ENCODE results near the gene C6orf136. TPM values are rescaled to one million over a fixed set of nuclear protein-coding genes. Genes with fewer than 3 reads are reported as not detected.
A peak's percentile ranks its signal among the peaks of the same experiment; 100 is the strongest.

The C6orf136 gene
- total and polyA plus RNA-seq, 2 donors from 2014 or later: 27.4 to 45.6 TPM

DNA sequence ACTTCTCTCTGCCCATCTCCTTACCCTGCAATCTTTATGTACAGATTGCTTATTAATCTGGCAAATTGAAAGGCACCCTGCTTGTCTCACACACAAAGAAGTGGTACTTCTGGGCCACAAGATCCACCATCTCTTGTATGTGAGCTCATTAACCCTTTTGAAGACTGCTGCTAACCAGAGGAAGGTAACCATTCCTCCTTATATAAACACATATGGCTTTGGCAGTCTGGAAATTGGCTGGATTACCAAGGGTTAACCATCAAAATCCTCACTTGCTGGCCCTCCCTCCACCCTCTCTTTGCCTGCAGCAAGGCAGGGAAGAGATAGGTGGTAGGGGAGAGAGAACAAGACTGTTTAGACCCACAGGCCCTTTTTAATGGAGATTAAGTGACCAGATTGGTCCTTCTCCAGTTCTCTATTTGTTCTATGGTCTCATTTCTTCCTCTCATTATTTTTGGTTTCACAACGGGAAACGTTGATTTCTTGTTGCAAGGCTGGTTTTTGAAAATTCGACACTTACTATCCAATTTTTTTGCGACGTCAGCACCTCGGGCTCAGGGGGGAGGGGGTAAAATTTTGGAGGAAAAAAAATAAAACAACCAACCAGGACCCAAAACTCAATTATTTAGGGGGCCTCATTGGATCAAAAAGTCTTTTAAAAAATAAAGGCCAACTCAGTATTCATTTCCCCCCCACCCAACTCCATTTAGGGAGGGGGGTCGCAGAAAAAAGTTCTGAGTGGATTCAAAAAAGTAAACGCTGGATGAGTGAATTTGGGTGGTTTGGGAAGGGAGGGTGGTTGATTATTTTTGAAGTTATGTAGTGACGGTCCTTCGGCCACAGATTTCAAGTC lies 30.7 kb upstream of the C6orf136 start:
- peaks cover 6 to 43% (median 33%) of the 10 kb centered on the region in 3 donors for H3K4me1 ChIP-seq (ENCODE audit: control insufficient read depth in 2 of 3, insufficient read depth in 2 of 3, low read depth in 1 of 3, low read length in 3 of 3)
- intact Hi-C loops (cut with DNase I): no loop called here

GRCh38 chr6:30616811-30617564 lies 29.9 kb upstream of the C6orf136 start, which contains the start of gene PPP1R10:
Gene PPP1R10 (minus strand): TSS chr6:30617243. CDS start chr6:30609944, 7,299 bp downstream.
- Histone ChIP-seq H3K4me3 (ENCODE audit: low read length in 3 of 3) (peak within 1 kb of the TSS; percentile 91 to 99 (median 95)), H3K4me1 (ENCODE audit: control insufficient read depth in 2 of 3, insufficient read depth in 2 of 3, low read depth in 1 of 3, low read length in 3 of 3) (peaks cover 6 to 35% (median 30%) of the 10 kb centered on the region in 3 donors), H3K9ac (ENCODE audit: low read length in 3 of 3) (peak within 1 kb of the TSS; percentile 95 to 100 (median 96)), H3K36me3 (ENCODE audit: control insufficient read depth in 2 of 3, insufficient read depth in 3 of 3, low read length in 3 of 3) (peaks cover 5 to 24% (median 7%) of the 10 kb centered on the region in 3 donors), H3K9me3 (ENCODE audit: control insufficient read depth in 2 of 3, insufficient read depth in 1 of 3, low read length in 3 of 3) (no peaks in the 10 kb centered on the region), H3K27me3 (ENCODE audit: control insufficient read depth, insufficient read depth, low read length) (no peaks in the 10 kb centered on the region), H3K27ac (ENCODE audit: low read depth in 2 of 2, low read length in 2 of 2) (peak within 1 kb of the TSS; percentile 98 to 99)
- intact Hi-C loops (cut with DNase I): no loop called here
- FAIRE-seq (peak; percentile 98), DNase-seq (peak; percentile 100)
- no peak for TF ChIP-seq CTCF (IDR thresholded peaks at IDR 0.05; ENCODE audit: borderline replicate concordance, extremely low read depth, insufficient read depth)

More for the DNA sequence above, 30.7 kb upstream of the C6orf136 start:
- Histone ChIP-seq H3K36me3 (ENCODE audit: control insufficient read depth in 2 of 3, insufficient read depth in 3 of 3, low read length in 3 of 3) (peaks cover 5 to 21% (median 7%) of the 10 kb centered on the region in 3 donors), H3K27ac (ENCODE audit: low read depth in 2 of 2, low read length in 2 of 2) (peak overlapping the region; percentile 94 to 99), H3K9ac (ENCODE audit: low read length in 3 of 3) (peak overlapping the region; percentile 95 to 100 (median 96)), H3K27me3 (ENCODE audit: control insufficient read depth, insufficient read depth, low read length) (no peaks in the 10 kb centered on the region), H3K4me3 (ENCODE audit: low read length in 3 of 3) (peak overlapping the region; percentile 91 to 99 (median 95)), H3K9me3 (ENCODE audit: control insufficient read depth in 2 of 3, insufficient read depth in 1 of 3, low read length in 3 of 3) (no peaks in the 10 kb centered on the region)
- peak in 3 of 5 donors; percentile 31 to 72 (median 62) for DNase-seq
- TF ChIP-seq CTCF (IDR thresholded peaks at IDR 0.05; ENCODE audit: borderline replicate concordance, extremely low read depth, insufficient read depth): no peak
- no peak for FAIRE-seq

DNA sequence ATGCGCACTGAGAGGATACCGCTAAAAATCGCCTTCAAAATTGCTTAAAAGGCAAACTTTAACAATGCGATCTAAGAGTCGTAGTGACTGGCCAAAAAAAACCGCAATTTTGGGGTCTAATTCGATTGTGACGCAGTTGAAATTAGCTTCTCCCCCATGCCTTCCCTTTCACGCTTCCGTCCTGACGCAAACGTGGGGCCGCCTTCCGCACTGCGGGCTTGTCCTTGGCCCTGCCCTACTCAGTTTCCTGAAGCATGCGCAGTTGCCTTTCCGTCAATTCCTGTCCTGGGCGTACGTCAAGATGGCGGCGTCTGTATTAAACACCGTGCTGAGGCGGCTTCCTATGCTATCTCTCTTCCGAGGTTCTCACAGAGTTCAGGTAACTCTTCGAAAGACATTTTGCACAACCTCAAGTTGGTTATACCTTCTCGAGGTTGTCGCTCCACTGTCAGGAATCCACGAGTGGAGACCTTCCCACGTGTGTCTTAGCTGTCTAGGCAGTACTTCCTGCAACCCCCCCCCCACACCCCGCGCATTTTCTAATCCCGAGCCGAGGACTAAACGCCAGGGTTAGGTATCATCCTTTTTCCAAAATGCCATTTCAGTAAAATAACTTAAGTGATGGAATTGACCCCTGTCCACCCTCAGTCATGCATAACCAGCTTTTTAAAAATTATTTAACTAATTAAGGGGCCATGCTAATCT lies 29.2 kb upstream of the C6orf136 start, which contains the start of gene MRPS18B:
TSS of gene MRPS18B (plus strand) at position 276 of the 705 bp plus-strand sequence. CDS start at position 302, 26 bp downstream.
- Histone ChIP-seq H3K4me1 (ENCODE audit: control insufficient read depth in 2 of 3, insufficient read depth in 2 of 3, low read depth in 1 of 3, low read length in 3 of 3) (peaks cover 5 to 27% (median 26%) of the 10 kb centered on the region in 3 donors), H3K4me3 (ENCODE audit: low read length in 3 of 3) (peak within 1 kb of the TSS; percentile 91 to 99 (median 95)), H3K27ac (ENCODE audit: low read depth in 2 of 2, low read length in 2 of 2) (peak within 1 kb of the TSS; percentile 98 to 99), H3K36me3 (ENCODE audit: control insufficient read depth in 2 of 3, insufficient read depth in 3 of 3, low read length in 3 of 3) (peaks cover 7 to 24% (median 9%) of the 10 kb centered on the region in 3 donors), H3K9ac (ENCODE audit: low read length in 3 of 3) (peak within 1 kb of the TSS; percentile 95 to 100 (median 96)), H3K9me3 (ENCODE audit: control insufficient read depth in 2 of 3, insufficient read depth in 1 of 3, low read length in 3 of 3) (no peaks in the 10 kb centered on the region), H3K27me3 (ENCODE audit: control insufficient read depth, insufficient read depth, low read length) (no peaks in the 10 kb centered on the region)
- no peak for TF ChIP-seq CTCF (IDR thresholded peaks at IDR 0.05; ENCODE audit: borderline replicate concordance, extremely low read depth, insufficient read depth)
- DNase-seq: peak; percentile 98 to 99 (median 99)
- intact Hi-C loops (cut with DNase I): no loop called here
- no peak for FAIRE-seq

All from kidney (tissue), 14 donors.